SU-DHL-6 (cell line): ENCODE data around the gene PLEK2.

Experiments
- H2AFZ ChIP-seq: fragments of 200-600 bp; sonication (generic); 2 replicates; pipeline ENCODE4 v1.6.1; 2014; ENCODE audit warnings: low read depth, mild to moderate bottlenecking, moderate library complexity, mixed read lengths, antibody characterized with exemption, low read length; ENCODE audit not compliant: severe bottlenecking
- H3F3A ChIP-seq: fragments of 200-600 bp; shearing (Covaris generic); 2 replicates; pipeline ENCODE4 v1.6.0; 2016; ENCODE audit warnings: antibody characterized with exemption, mild to moderate bottlenecking; ENCODE audit not compliant: insufficient read depth
- H3K27ac ChIP-seq: fragments of 200-600 bp; sonication (generic); 2 replicates; pipeline ENCODE4 v1.5.1; 2016; ENCODE audit warnings: low read depth, mild to moderate bottlenecking, low read length, moderate library complexity, mixed read lengths
- H3K27me3 ChIP-seq: fragments of 200-600 bp; sonication (generic), shearing (Covaris generic); 2 replicates; pipeline ENCODE4 v1.6.0; 2014; ENCODE audit warnings: mild to moderate bottlenecking, low read length
- H3K36me3 ChIP-seq: fragments of 200-600 bp; sonication (generic); 2 replicates; pipeline ENCODE4 v1.6.1; 2014; ENCODE audit warnings: mild to moderate bottlenecking, low read length, mixed read lengths
- H3K4me2 ChIP-seq: fragments of 300-600, 200-600 bp; shearing (Covaris generic), sonication (generic); 2 replicates; pipeline ENCODE4 v1.6.0; 2014; ENCODE audit warnings: low read length, low read depth, mild to moderate bottlenecking; ENCODE audit not compliant: poor library complexity, severe bottlenecking
- H3K4me3 ChIP-seq: fragments of 200-600 bp; sonication (generic); 2 replicates; pipeline ENCODE4 v1.5.1; 2014; ENCODE audit warnings: antibody characterized with exemption, low read length, mild to moderate bottlenecking, mixed read lengths; ENCODE audit not compliant: insufficient read depth, poor library complexity, severe bottlenecking
- H3K79me2 ChIP-seq: fragments of 200-600 bp; sonication (generic); 2 replicates; pipeline ENCODE4 v1.6.1; 2014; ENCODE audit warnings: mild to moderate bottlenecking, low read length, moderate library complexity; ENCODE audit not compliant: insufficient read depth
- H3K9ac ChIP-seq: fragments of 200-600 bp; sonication (generic); 2 replicates; pipeline ENCODE4 v1.7.0; 2014; ENCODE audit warnings: mild to moderate bottlenecking, low read length
- H3K9me2 ChIP-seq: fragments of 200-600 bp; sonication (generic); replicated peaks from 2 replicates; pipeline ENCODE4 v1.6.1; 2014; ENCODE audit warnings: low read length; ENCODE audit not compliant: insufficient read depth
- H3K9me3 ChIP-seq: fragments of 200-600 bp; sonication (generic); 2 replicates; pipeline ENCODE4 v1.6.1; 2014; ENCODE audit warnings: low read length, mixed read lengths; ENCODE audit not compliant: insufficient read depth
- H4K20me1 ChIP-seq: fragments of 200-600 bp; sonication (generic); 2 replicates; pipeline ENCODE4 v1.6.1; 2014; ENCODE audit warnings: low read depth, mild to moderate bottlenecking, antibody characterized with exemption, low read length, moderate library complexity, mixed read lengths
- EZH2phosphoT487 ChIP-seq: fragments of 200-600 bp; sonication (generic), shearing (Covaris generic); conservative IDR thresholded peaks from 2 replicates; pipeline ENCODE4 v1.6.1; 2018; ENCODE audit warnings: mild to moderate bottlenecking, antibody characterized with exemption, low read length, moderate library complexity, mixed read lengths
- TF ChIP-seq, protein P1 (sequence below): fragments of 200-600 bp; sonication (generic); IDR thresholded peaks from one replicate; pipeline ENCODE4 v1.5.1; 2017; ENCODE audit warnings: antibody characterized with exemption, mild to moderate bottlenecking, low read length, moderate library complexity; ENCODE audit not compliant: insufficient read depth, poor library complexity, severe bottlenecking

Gene PLEK2

DNA sequence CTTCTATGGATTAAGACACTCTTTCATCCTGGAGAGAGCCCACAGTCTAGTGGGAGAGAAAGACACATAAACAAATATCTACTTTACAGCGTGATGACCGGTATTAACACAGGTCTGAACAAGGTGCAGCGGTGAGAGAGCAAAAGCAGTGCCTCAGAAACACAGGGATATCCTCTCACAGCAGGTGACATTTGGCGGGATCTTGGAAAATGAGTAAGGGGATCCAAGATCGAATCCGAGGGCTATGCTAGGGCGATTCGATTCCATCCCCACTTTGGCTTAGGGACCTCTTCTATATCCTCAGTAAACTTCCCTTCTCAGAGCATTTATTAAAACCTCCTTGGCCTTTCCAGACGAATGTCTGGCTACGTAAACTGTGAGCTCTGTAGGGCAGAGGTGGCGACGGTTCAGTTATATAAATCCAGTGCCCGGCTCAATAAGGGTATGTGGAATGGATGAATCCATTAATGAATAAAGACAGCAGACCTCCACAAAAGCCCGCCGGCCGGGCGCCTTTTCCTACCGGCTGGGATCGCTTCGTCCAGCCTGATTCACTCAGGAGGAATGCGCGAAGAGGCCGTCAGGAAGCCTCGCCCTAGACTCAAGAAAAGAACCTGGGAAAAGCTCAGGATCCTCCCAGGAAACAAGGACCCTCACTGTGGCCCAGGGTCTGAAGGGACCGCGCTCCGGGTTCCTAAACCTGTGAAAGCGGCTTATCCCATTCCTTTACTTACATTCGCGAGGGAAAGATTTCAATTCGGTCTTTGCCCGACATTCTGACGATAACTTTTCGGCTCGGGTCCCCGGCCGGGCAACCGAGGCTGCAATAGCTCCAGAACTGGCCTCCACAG is 52.8 kb downstream of the PLEK2 start:
- peak overlapping the region; percentile 82 for H3K4me3 ChIP-seq
- H3K9ac ChIP-seq, result peak overlapping the region; percentile 89
- peaks cover 19% of the 10 kb centered on the region; the same call in 1 of the 2 replicates for H4K20me1 ChIP-seq
- H2AFZ ChIP-seq, result peak overlapping the region; percentile 62
- peaks cover 59% of the 10 kb centered on the region for H3K79me2 ChIP-seq
- no peaks in the 10 kb centered on the region for H3K9me3 ChIP-seq
- no peak overlapping the region for H3K27ac ChIP-seq
- no peaks in the 10 kb centered on the region for H3F3A ChIP-seq
- peak overlapping the region; percentile 83 for H3K4me2 ChIP-seq
- peaks cover 5% of the 10 kb centered on the region; the same call in 1 of the 2 replicates for H3K36me3 ChIP-seq
- no peaks in the 10 kb centered on the region for H3K27me3 ChIP-seq
- TF ChIP-seq, protein P1, sequence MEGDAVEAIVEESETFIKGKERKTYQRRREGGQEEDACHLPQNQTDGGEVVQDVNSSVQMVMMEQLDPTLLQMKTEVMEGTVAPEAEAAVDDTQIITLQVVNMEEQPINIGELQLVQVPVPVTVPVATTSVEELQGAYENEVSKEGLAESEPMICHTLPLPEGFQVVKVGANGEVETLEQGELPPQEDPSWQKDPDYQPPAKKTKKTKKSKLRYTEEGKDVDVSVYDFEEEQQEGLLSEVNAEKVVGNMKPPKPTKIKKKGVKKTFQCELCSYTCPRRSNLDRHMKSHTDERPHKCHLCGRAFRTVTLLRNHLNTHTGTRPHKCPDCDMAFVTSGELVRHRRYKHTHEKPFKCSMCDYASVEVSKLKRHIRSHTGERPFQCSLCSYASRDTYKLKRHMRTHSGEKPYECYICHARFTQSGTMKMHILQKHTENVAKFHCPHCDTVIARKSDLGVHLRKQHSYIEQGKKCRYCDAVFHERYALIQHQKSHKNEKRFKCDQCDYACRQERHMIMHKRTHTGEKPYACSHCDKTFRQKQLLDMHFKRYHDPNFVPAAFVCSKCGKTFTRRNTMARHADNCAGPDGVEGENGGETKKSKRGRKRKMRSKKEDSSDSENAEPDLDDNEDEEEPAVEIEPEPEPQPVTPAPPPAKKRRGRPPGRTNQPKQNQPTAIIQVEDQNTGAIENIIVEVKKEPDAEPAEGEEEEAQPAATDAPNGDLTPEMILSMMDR, result no peak
- no peak for TF ChIP-seq EZH2phosphoT487
- H3K9me2 ChIP-seq, result no peaks in the 10 kb centered on the region

DNA sequence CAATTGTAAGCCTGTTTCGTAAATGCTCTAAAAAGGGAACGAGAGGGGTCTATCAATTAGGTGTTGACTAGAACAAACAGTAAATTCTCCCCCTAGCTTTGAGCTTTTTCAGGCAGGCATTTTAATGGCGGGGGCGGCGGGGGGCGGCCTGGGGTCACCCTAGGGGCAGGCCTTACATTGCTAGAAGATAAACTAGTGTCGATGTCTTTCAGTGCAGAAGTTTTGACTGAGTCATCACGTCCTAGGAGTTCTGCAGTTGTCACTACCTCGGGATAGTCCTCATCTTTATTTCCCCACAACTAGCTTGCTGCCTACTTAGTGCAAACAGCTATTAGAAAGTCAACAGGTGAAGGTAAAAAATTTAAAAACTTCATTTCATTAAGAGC is 54.0 kb downstream of the PLEK2 start:
- H3K9ac ChIP-seq, result no peak overlapping the region
- H4K20me1 ChIP-seq, result peaks cover 9% of the 10 kb centered on the region; the same call in 1 of the 2 replicates
- no peaks in the 10 kb centered on the region for H3K9me2 ChIP-seq
- H3K27ac ChIP-seq, result no peak overlapping the region
- H3K36me3 ChIP-seq, result no peaks in the 10 kb centered on the region
- peaks cover 47% of the 10 kb centered on the region for H3K79me2 ChIP-seq
- H3K9me3 ChIP-seq, result no peaks in the 10 kb centered on the region
- no peak overlapping the region for H3K4me3 ChIP-seq
- H3K4me2 ChIP-seq, result peak overlapping the region; percentile 83
- H3K27me3 ChIP-seq, result no peaks in the 10 kb centered on the region
- H3F3A ChIP-seq, result no peaks in the 10 kb centered on the region
- no peak overlapping the region for H2AFZ ChIP-seq
- TF ChIP-seq, protein P1, result no peak
- TF ChIP-seq EZH2phosphoT487, result no peak

DNA sequence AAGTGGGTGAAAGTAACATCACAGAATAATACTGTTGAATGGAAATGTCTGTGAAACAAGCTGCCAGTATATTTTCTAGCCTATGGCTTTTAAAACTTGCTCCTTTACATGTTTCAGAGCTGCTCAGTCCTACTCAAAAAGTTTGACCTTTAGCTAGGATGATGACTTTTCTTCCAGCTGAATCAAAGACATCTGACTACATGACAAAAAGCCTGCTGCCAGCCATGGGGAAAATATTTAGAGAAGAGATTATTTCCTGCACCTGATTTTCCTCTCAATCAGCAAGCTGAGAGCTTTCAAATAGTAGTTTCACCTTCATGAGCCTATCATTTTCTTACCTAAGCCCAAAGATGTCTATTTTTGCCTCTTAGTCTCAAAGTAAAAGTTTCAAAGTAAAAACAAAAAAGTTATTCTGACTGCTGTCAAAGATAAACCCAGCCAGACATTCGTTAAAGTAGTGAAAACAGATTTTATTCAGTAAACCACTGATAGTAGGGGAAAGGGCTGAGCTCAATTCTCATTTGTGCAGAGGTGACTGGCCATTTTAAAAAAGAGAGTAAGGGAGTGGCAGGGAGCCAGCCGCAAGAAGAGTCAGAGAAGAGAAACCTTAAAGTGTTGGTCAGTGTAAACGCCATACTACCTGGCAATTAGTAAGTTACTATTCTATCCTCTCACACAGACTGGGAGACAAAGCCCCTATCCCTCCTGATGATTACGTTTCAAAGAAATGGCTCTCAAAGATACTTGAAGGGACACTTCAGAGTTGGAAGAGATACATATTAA is 54.6 kb downstream of the PLEK2 start:
- H3K4me2 ChIP-seq, result peak overlapping the region; percentile 83
- H3K79me2 ChIP-seq, result peaks cover 41% of the 10 kb centered on the region
- no peaks in the 10 kb centered on the region for H3K9me3 ChIP-seq
- H3K27me3 ChIP-seq, result no peaks in the 10 kb centered on the region
- H3K36me3 ChIP-seq, result no peaks in the 10 kb centered on the region
- peaks cover 9% of the 10 kb centered on the region; the same call in 1 of the 2 replicates for H4K20me1 ChIP-seq
- no peaks in the 10 kb centered on the region for H3K9me2 ChIP-seq
- H3F3A ChIP-seq, result no peaks in the 10 kb centered on the region
- no peak overlapping the region for H3K27ac ChIP-seq
- H2AFZ ChIP-seq, result no peak overlapping the region
- H3K4me3 ChIP-seq, result no peak overlapping the region
- TF ChIP-seq, protein P1, result no peak
- no peak for TF ChIP-seq EZH2phosphoT487
- H3K9ac ChIP-seq, result no peak overlapping the region
